Endodermal cell (in vitro differentiated cells): Measurements from ENCODE around the gene SYT17. TPM values are rescaled to one million over a fixed set of nuclear protein-coding genes. Genes with fewer than 3 reads are reported as not detected.

Experiments used
- DNase-seq: peaks from one replicate; pipeline ENCODE4 v3.0.0-alpha.2; 2017
- H3K27ac ChIP-seq: 2 replicates; pipeline ENCODE4 v1.5.1; 2013; ENCODE audit warnings: mild to moderate bottlenecking, low read depth, low read length, moderate library complexity
- H3K27me3 ChIP-seq: 2 replicates; pipeline ENCODE4 v1.6.1; 2013; ENCODE audit warnings: mild to moderate bottlenecking, low read length, moderate library complexity; ENCODE audit not compliant: insufficient read depth, control insufficient read depth, poor library complexity, severe bottlenecking
- H3K36me3 ChIP-seq: 2 replicates; pipeline ENCODE4 v1.7.0; 2013; ENCODE audit warnings: mild to moderate bottlenecking, low read length, moderate library complexity; ENCODE audit not compliant: control insufficient read depth, insufficient read depth
- H3K4me1 ChIP-seq: one replicate; pipeline ENCODE4 v1.7.0; 2013; ENCODE audit warnings: low read length; ENCODE audit not compliant: control insufficient read depth, insufficient read depth
- H3K4me3 ChIP-seq: 2 replicates; pipeline ENCODE4 v1.5.1; 2013; ENCODE audit warnings: mild to moderate bottlenecking, low read length, moderate library complexity
- H3K9ac ChIP-seq: 2 replicates; pipeline ENCODE4 v1.6.1; 2013; ENCODE audit warnings: mild to moderate bottlenecking, low read length, moderate library complexity; ENCODE audit not compliant: poor library complexity, severe bottlenecking; ENCODE audit errors: extremely low read depth
- H3K9me3 ChIP-seq: 2 replicates; pipeline ENCODE4 v1.6.1; 2013; ENCODE audit warnings: mild to moderate bottlenecking, low read length, moderate library complexity; ENCODE audit not compliant: control insufficient read depth
- H3K27ac Mint-ChIP-seq: 2 replicates; pipeline ENCODE4 v1.8.0; 2020; ENCODE audit warnings: mixed read lengths
- H3K27me3 Mint-ChIP-seq: 2 replicates; pipeline ENCODE4 v1.8.0; 2021; ENCODE audit warnings: mild to moderate bottlenecking, mixed read lengths; ENCODE audit not compliant: insufficient read depth
- H3K36me3 Mint-ChIP-seq: 2 replicates; pipeline ENCODE4 v1.8.0; 2020; ENCODE audit warnings: low read depth, mixed read lengths
- H3K4me1 Mint-ChIP-seq: 2 replicates; pipeline ENCODE4 v1.8.0; 2020; ENCODE audit warnings: mixed read lengths
- H3K4me3 Mint-ChIP-seq: 2 replicates; pipeline ENCODE4 v1.8.0; 2020; ENCODE audit warnings: mild to moderate bottlenecking, moderate library complexity, mixed read lengths
- H3K9me3 Mint-ChIP-seq: 2 replicates; pipeline ENCODE4 v1.8.0; 2020; ENCODE audit warnings: mild to moderate bottlenecking, mixed read lengths
- CTCF ChIP-seq: fragments of 200-600 bp; sonication (generic); conservative IDR thresholded peaks from 2 replicates; pipeline ENCODE4 v1.5.0; 2021; ENCODE audit warnings: antibody characterized with exemption, mild to moderate bottlenecking
- WGBS, 2 experiments: methylation state at CpG; one replicate each; pipeline versions ENCODE4 v1.1.5 to v1.1.7; 2013; ENCODE audit warnings: missing lambda C conversion rate in 2 of 2, mixed read lengths in 1 of 2; ENCODE audit not compliant: insufficient coverage in 1 of 2, insufficient read length in 1 of 2; 5-methylcytosine and 5-hydroxymethylcytosine counted together
- total RNA-seq, 2 donors: library from RNA; stranded (reverse); fragmentation: NEBNext Ultra II Directional in 1 of 2; extraction: Animal tissue kit (Norgen Biotek cat#: 25700) in 1 of 2; gene quantifications; 2 replicates in 1 of 2; 3 replicates in 1 of 2; pipeline ENCODE4 v1.2.1, GENCODE V29; 2021

The SYT17 gene
- total RNA-seq, 2 donors from 2014 or later, result 11.2 to 11.5 TPM

DNA sequence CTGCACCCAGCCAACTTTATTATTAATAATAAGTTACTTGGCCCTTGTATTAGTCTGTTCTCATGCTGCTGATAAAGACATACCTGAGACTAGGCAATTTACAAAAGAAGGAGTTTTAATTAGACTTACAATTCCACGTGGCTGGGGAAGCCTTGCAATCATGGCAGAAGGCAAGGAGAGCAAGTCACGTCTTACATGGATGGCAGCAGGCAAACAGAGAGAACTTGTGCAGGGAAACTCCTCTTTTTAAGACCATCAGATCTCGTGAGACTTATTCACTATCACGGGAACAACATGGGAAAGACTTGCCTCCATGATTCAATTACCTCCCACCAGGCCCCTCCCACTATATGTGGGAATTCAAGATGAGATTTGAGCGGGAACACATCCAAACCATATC, 47.7 kb downstream of the SYT17 start:
- Histone ChIP-seq H3K9ac (no peak overlapping the region), H3K27me3 (no peaks in the 10 kb centered on the region), H3K9me3 (peaks cover 40% of the 10 kb centered on the region), H3K27ac (no peak overlapping the region), H3K4me1 (no peaks in the 10 kb centered on the region), H3K4me3 (no peak overlapping the region), H3K36me3 (peaks cover 39% of the 10 kb centered on the region)
- WGBS, 2 experiments, result 86 to 94% methylated on average over 2 to 4 of the region's 5 CpGs
- peaks cover 26% of the 10 kb centered on the region for H3K9me3 Mint-ChIP-seq
- no peak for DNase-seq
- H3K27ac Mint-ChIP-seq, result no peak overlapping the region
- no peak overlapping the region for H3K4me3 Mint-ChIP-seq
- H3K4me1 Mint-ChIP-seq, result peaks cover 2% of the 10 kb centered on the region
- no peak for TF ChIP-seq CTCF
- H3K36me3 Mint-ChIP-seq, result peaks cover 30% of the 10 kb centered on the region
- no peaks in the 10 kb centered on the region for H3K27me3 Mint-ChIP-seq

GRCh38 chr16:19218581-19218980, 50.5 kb downstream of the SYT17 start:
- Histone ChIP-seq H3K4me1 (no peaks in the 10 kb centered on the region), H3K27ac (no peak overlapping the region), H3K4me3 (no peak overlapping the region), H3K27me3 (no peaks in the 10 kb centered on the region), H3K9me3 (peaks cover 30% of the 10 kb centered on the region), H3K36me3 (peaks cover 28% of the 10 kb centered on the region), H3K9ac (no peak overlapping the region)
- peaks cover 14% of the 10 kb centered on the region for H3K9me3 Mint-ChIP-seq
- TF ChIP-seq CTCF, result no peak
- no peak overlapping the region for H3K4me3 Mint-ChIP-seq
- DNase-seq, result no peak
- H3K4me1 Mint-ChIP-seq, result no peaks in the 10 kb centered on the region
- H3K27me3 Mint-ChIP-seq, result no peaks in the 10 kb centered on the region
- 73 to 92% methylated on average over 3 to 4 of the region's 4 CpGs for WGBS, 2 experiments
- H3K27ac Mint-ChIP-seq, result no peak overlapping the region
- H3K36me3 Mint-ChIP-seq, result peaks cover 16% of the 10 kb centered on the region

- peaks cover 16% of the 10 kb centered on the region for H3K9me3 Mint-ChIP-seq
- TF ChIP-seq CTCF, result no peak
- H3K4me3 Mint-ChIP-seq, result no peak overlapping the region
- Histone ChIP-seq H3K27ac (no peak overlapping the region), H3K4me3 (no peak overlapping the region), H3K4me1 (no peaks in the 10 kb centered on the region), H3K9me3 (peaks cover 31% of the 10 kb centered on the region), H3K36me3 (peaks cover 34% of the 10 kb centered on the region), H3K27me3 (no peaks in the 10 kb centered on the region), H3K9ac (no peak overlapping the region)
- H3K4me1 Mint-ChIP-seq, result no peaks in the 10 kb centered on the region
- H3K36me3 Mint-ChIP-seq, result peaks cover 22% of the 10 kb centered on the region
- no peak for DNase-seq
- 90 to 95% methylated on average over 1 to 2 of the region's 2 CpGs for WGBS, 2 experiments
- no peak overlapping the region for H3K27ac Mint-ChIP-seq
- H3K27me3 Mint-ChIP-seq, result no peaks in the 10 kb centered on the region
Measured at GRCh38 chr16:19219836-19220235, 51.8 kb downstream of the SYT17 start.
